Esophagus muscularis mucosa (tissue), 4 donors: ENCODE data around the gene WDR82. TPM values are rescaled to one million over a fixed set of nuclear protein-coding genes. Genes with fewer than 3 reads are reported as not detected.

ENCODE experiments used
- DNase-seq: peaks from one replicate; pipeline ENCODE4 v3.0.0-alpha.2; 2017; ENCODE audit errors: extremely low spot score
- H3K27ac ChIP-seq, 4 donors: fragments of 200-600 bp; sonication (generic); replicated peaks in 1 of 4; 1 replicate in 3 of 4; 2 replicates in 1 of 4; pipeline ENCODE4 v1.5.1; 2016 to 2019; ENCODE audit warnings: mild to moderate bottlenecking in 1 of 4
- H3K27me3 ChIP-seq, 4 donors: fragments of 200-600 bp; sonication (generic); one replicate each; pipeline versions ENCODE4 v1.5.1 to v1.6.0; 2016 to 2019
- H3K36me3 ChIP-seq, 4 donors: fragments of 200-600 bp; sonication (generic); one replicate each; pipeline ENCODE4 v1.5.1; 2016 to 2019
- H3K4me1 ChIP-seq, 4 donors: fragments of 200-600 bp; sonication (generic); one replicate each; pipeline ENCODE4 v1.5.1; 2016 to 2019
- H3K4me3 ChIP-seq, 4 donors: fragments of 200-600 bp; sonication (generic); 1 replicate in 2 of 4; 2 replicates in 2 of 4; pipeline ENCODE4 v1.5.1; 2016 to 2019; ENCODE audit warnings: mild to moderate bottlenecking in 4 of 4, moderate library complexity in 1 of 4
- H3K9me3 ChIP-seq, 4 donors: fragments of 200-600 bp; sonication (generic); 1 replicate in 3 of 4; 2 replicates in 1 of 4; pipeline ENCODE4 v1.5.1; 2016 to 2019
- CTCF ChIP-seq, 3 experiments: fragments of 200-600 bp in 2 of 3; fragments of 450-650 bp in 1 of 3; sonication (generic) in 2 of 3; IDR thresholded peaks; one replicate each; pipeline ENCODE4 v1.5.1; 2017 to 2019; ENCODE audit warnings: antibody characterized with exemption in 3 of 3, mild to moderate bottlenecking in 2 of 3, moderate library complexity in 1 of 3
- EP300 ChIP-seq: sonication (generic); formaldehyde crosslinking; IDR thresholded peaks from one replicate; pipeline ENCODE4 v1.6.1; 2017; ENCODE audit warnings: antibody characterized with exemption
- POLR2A ChIP-seq: fragments of 450-650 bp; IDR thresholded peaks from one replicate; pipeline ENCODE4 v1.6.1; 2017; ENCODE audit warnings: antibody characterized with exemption, moderate library complexity, mild to moderate bottlenecking, low read depth
- POLR2AphosphoS5 ChIP-seq, 2 donors: sonication (generic); formaldehyde crosslinking; IDR thresholded peaks; one replicate each; pipeline ENCODE4 v1.6.1; 2017; ENCODE audit warnings: antibody characterized with exemption in 2 of 2
- WGBS: methylation state at CpG from one replicate; pipeline ENCODE4 v1.1.5; 2018; 5-methylcytosine and 5-hydroxymethylcytosine counted together
- intact Hi-C: fragments of 100-400 bp; cut with DNase I; formaldehyde crosslinking; loops from one replicate; pipeline ENCODE4 v1.15.1; 2023
- total RNA-seq, 4 donors: library from RNA; depleted of rRNA; stranded (reverse); fragments of >200 nt; gene quantifications; one replicate each; pipeline versions ENCODE4 v1.1.0 to v1.2.1, GENCODE V29; 2016

The WDR82 gene
- total RNA-seq, 4 donors from 2014 or later: 62.6 to 101 (median 80.9) TPM

- TF ChIP-seq EP300 (no peak), POLR2A (no peak), POLR2AphosphoS5 (IDR thresholded peaks at IDR 0.05) (no peak), CTCF (IDR thresholded peaks at IDR 0.05) (no peak)
- 61% methylated on average over 10 of the region's 10 CpGs for WGBS
- Histone ChIP-seq H3K27ac (no peak overlapping the region), H3K36me3 (peaks cover 0 to 22% (median 8%) of the 10 kb centered on the region in 4 donors), H3K4me3 (no peak overlapping the region), H3K4me1 (peaks cover 5 to 17% (median 15%) of the 10 kb centered on the region in 4 donors), H3K27me3 (no peaks in the 10 kb centered on the region), H3K9me3 (no peaks in the 10 kb centered on the region)
- intact Hi-C loops: no loop called here
- DNase-seq: no peak
Measured at GRCh38 chr3:52299247-52299878, 20.9 kb upstream of the WDR82 start.

DNA sequence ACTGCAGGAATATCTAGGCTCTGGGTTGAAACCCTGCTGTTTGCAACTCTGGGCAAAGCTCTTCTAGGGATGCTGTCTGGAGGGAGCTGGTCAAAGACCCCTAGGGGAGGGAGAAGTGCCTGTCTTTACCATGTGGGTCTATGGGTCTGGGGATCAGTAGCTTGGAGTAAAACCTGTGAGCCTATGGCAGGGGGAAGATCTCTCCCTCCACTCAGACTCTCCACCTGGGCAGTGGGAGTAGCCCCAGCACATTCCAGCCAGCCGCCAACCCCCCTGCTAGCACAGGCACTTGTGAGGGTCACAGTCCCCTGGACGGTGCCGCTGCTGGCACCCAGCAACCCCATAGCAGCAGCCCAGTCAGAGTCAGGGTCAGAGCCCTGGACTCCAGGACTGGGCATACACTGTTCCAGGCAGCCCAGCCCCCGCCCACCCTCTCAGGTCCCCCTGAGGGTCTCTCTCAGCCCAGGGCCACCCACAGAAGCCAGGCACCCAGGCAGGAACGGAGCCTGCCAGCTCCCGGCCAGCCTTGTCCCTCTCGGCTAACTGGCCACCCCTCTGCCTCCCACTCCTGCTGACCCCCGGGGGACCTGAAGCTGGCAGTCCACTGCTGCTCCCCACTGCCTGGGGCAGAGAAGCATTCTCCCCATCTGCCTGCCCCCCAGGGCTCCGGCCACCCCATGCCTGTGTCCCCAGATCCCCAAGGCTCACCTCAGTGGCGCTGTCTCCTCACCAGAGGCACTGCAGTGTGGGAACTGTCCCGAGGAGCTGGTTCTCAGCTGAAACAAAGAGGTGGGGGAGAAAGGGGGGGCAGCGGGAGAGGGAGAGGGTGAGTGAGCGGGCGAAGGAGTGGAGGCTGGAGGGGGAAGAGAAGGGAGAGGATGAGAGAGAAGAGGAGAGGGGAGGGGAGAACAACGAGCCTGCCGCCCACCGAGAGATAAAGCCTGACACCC, 20.0 kb upstream of the WDR82 start:
- no peak overlapping the region for H3K4me3 ChIP-seq
- no peaks in the 10 kb centered on the region for H3K9me3 ChIP-seq
- intact Hi-C loops: no loop called here
- peaks cover 5 to 17% (median 15%) of the 10 kb centered on the region in 4 donors for H3K4me1 ChIP-seq
- 33% methylated on average over 12 of the region's 17 CpGs for WGBS
- H3K36me3 ChIP-seq: peaks cover 0 to 32% (median 10%) of the 10 kb centered on the region in 4 donors
- no peaks in the 10 kb centered on the region for H3K27me3 ChIP-seq
- DNase-seq: no peak
- no peak for TF ChIP-seq EP300
- TF ChIP-seq CTCF (IDR thresholded peaks at IDR 0.05): no peak
- no peak for TF ChIP-seq POLR2A
- no peak for TF ChIP-seq POLR2AphosphoS5 (IDR thresholded peaks at IDR 0.05)
- no peak overlapping the region for H3K27ac ChIP-seq

DNA sequence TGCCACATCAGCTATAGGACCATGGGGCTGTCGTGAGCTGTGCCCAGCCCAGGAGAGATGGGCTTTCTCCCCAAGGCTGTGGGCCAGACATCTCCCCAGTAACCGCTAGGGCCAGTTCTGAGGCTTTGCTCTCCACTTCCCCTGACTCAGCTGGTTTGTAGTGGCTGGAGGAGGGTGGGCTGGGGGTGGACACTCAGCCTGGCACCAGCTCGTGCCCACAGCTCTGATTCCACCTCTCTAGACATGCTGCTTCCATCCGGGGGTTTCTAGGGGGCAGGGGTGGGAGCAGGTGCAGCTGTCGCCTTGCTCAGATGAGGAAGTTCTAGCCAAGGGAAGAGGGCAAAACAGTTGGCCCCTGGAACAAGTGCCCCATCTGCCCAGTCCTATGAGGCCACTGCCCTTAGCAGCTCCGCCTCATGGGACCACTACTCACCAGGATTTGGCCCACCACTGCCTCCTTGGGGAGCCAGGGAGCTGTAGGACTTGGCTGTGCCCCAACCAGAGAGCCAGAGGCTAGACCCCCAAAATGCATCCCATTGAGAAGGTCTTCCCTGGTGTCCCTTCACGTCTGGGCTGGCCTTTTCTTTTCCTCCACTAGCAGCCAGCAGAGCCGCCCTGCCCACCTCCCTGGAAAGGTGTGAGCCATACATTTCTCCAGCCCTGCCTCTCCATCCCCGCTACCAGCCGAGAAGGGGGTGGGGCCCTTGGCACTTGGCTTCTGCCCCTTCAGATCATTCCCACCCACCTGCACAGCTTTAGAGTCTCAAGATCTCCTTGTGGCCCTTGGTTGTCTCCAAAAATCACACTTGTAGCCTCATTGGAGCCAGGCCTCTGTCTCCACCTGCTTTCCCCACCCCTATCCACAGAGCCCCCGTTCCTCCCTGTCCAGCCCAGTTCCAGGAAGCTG, 19.0 kb upstream of the WDR82 start:
- H3K4me3 ChIP-seq: no peak overlapping the region
- H3K4me1 ChIP-seq: peaks cover 5 to 17% (median 15%) of the 10 kb centered on the region in 4 donors
- no peaks in the 10 kb centered on the region for H3K9me3 ChIP-seq
- H3K27me3 ChIP-seq: no peaks in the 10 kb centered on the region
- TF ChIP-seq POLR2AphosphoS5 (IDR thresholded peaks at IDR 0.05) (no peak), POLR2A (no peak), EP300 (no peak), CTCF (IDR thresholded peaks at IDR 0.05) (no peak)
- H3K36me3 ChIP-seq: peaks cover 0 to 41% (median 18%) of the 10 kb centered on the region in 4 donors
- no peak overlapping the region for H3K27ac ChIP-seq
- DNase-seq: no peak
- 80% methylated on average over 11 of the region's 11 CpGs for WGBS
- intact Hi-C loops: no loop called here

DNA sequence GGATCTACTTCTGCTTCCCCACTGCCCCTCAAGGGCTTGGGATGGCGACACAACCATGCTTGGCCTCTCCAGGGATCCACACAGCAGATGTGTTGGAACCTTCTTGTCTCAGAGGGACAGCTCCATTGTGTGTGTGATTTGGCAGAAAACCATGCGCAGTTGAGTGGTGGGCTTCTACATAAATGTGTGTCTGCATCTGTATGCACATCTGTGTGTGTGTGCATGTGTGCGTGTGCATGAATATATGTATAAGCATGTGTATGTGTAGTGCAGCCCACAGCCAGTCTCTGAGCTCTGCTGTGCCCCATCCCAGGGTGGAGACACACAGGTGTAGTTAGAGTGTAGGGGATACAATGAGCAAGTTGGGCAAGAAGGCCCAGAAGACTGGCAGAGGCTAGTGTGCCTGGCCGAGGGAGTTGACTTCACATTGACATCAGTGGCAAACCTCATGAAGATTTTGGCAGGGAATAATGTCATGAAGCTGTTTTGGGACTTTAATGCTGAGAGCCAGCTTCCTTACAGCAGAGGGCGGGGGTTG, 17.3 kb upstream of the WDR82 start:
- no peak for DNase-seq
- H3K27me3 ChIP-seq: no peaks in the 10 kb centered on the region
- H3K36me3 ChIP-seq: peaks cover 8 to 59% (median 34%) of the 10 kb centered on the region in 4 donors
- 92% methylated on average over 4 of the region's 5 CpGs for WGBS
- intact Hi-C loops: no loop called here
- H3K27ac ChIP-seq: no peak overlapping the region
- TF ChIP-seq POLR2A (no peak), POLR2AphosphoS5 (IDR thresholded peaks at IDR 0.05) (no peak), CTCF (IDR thresholded peaks at IDR 0.05) (no peak), EP300 (no peak)
- no peak overlapping the region for H3K4me3 ChIP-seq
- peaks cover 5 to 17% (median 15%) of the 10 kb centered on the region in 4 donors for H3K4me1 ChIP-seq
- no peaks in the 10 kb centered on the region for H3K9me3 ChIP-seq
